SK-N-SH (cell line): ENCODE data around the gene PFKFB2. TPM values are rescaled to one million over a fixed set of nuclear protein-coding genes. Genes with fewer than 3 reads are reported as not detected.

Source experiments
- CTCF ChIA-PET: fragments of 300-600, 350-600 bp; formaldehyde crosslinking; extraction: SDS; loops from one replicate; lab custom pipeline; 2021; lab: Yijun Ruan, JAX
- POLR2A ChIA-PET: fragments of 350-600 bp; sonication (Branson Sonifier 250); formaldehyde crosslinking; extraction: SDS; loops from one replicate; lab custom pipeline; 2020; ENCODE audit warnings: antibody characterized with exemption, inconsistent platforms; lab: Yijun Ruan, JAX
- DNase-seq: peaks from one replicate; pipeline ENCODE4 v3.0.0; 2012
- H2AFZ ChIP-seq: fragments of 200-600 bp; sonication (generic); 2 replicates; pipeline ENCODE4 v1.8.1; 2016; ENCODE audit warnings: antibody characterized with exemption, mild to moderate bottlenecking, low read depth
- H3F3A ChIP-seq: fragments of 200-600 bp; sonication (generic); replicated peaks from 2 replicates; pipeline ENCODE3; 2016; ENCODE audit warnings: antibody characterized with exemption, mild to moderate bottlenecking; ENCODE audit not compliant: insufficient read depth
- H3K27ac ChIP-seq, 2 experiments: fragments of 200-500 bp in 1 of 2; fragments of 200-600 bp in 1 of 2; sonication (Bioruptor generic) in 1 of 2; sonication (generic), shearing (Covaris generic) in 1 of 2; 2 replicates each; pipeline versions ENCODE4 v1.5.1 to v1.6.1; 2014 to 2016; ENCODE audit warnings: low read depth in 2 of 2, inconsistent platforms in 1 of 2, low read length in 1 of 2, mild to moderate bottlenecking in 1 of 2, mixed read lengths in 1 of 2
- H3K27me3 ChIP-seq: fragments of 200-600 bp; sonication (generic), shearing (Covaris generic); 2 replicates; pipeline ENCODE4 v1.6.1; 2016; ENCODE audit warnings: mixed run types; ENCODE audit not compliant: insufficient read depth
- H3K36me3 ChIP-seq, 2 experiments: fragments of 200-500 bp in 1 of 2; fragments of 200-600 bp in 1 of 2; sonication (Bioruptor generic) in 1 of 2; sonication (generic) in 1 of 2; replicated peaks in 1 of 2; 2 replicates each; pipeline versions ENCODE3 to v1.5.1; 2014 to 2016; ENCODE audit warnings: low read length in 1 of 2, mild to moderate bottlenecking in 1 of 2; ENCODE audit not compliant: insufficient read depth in 2 of 2, control insufficient read depth in 1 of 2
- H3K4me1 ChIP-seq, 2 experiments: fragments of 200-500 bp in 1 of 2; fragments of 200-600 bp in 1 of 2; sonication (Bioruptor generic) in 1 of 2; sonication (generic), shearing (Covaris generic) in 1 of 2; 2 replicates each; pipeline versions ENCODE4 v1.5.1 to v1.6.1; 2014 to 2016; ENCODE audit warnings: low read depth in 1 of 2, low read length in 1 of 2, mixed run types in 1 of 2; ENCODE audit not compliant: insufficient read depth in 2 of 2, control insufficient read depth in 1 of 2
- H3K4me2 ChIP-seq: fragments of 200-600 bp; sonication (generic), shearing (Covaris generic); 2 replicates; pipeline ENCODE4 v1.6.1; 2017; ENCODE audit warnings: mixed run types
- H3K4me3 ChIP-seq, 2 experiments: fragments of 200-500 bp in 1 of 2; fragments of 200-600 bp in 1 of 2; sonication (Bioruptor generic) in 1 of 2; sonication (generic), shearing (Covaris generic) in 1 of 2; 2 replicates each; pipeline versions ENCODE4 v1.5.1 to v1.8.1; 2014 to 2016; ENCODE audit warnings: low read depth in 2 of 2, inconsistent platforms in 1 of 2, low read length in 1 of 2, mild to moderate bottlenecking in 1 of 2, mixed read lengths in 1 of 2, moderate library complexity in 1 of 2
- H3K79me2 ChIP-seq: fragments of 200-600 bp; sonication (generic); 2 replicates; pipeline ENCODE4 v1.8.1; 2017; ENCODE audit warnings: mild to moderate bottlenecking; ENCODE audit not compliant: insufficient read depth
- H3K9ac ChIP-seq: fragments of 200-600 bp; sonication (generic); 2 replicates; pipeline ENCODE4 v1.6.1; 2017; ENCODE audit warnings: mixed run types
- H3K9me2 ChIP-seq: fragments of 200-600 bp; sonication (generic); 2 replicates; pipeline ENCODE4 v1.6.1; 2017; ENCODE audit warnings: mixed run types
- H3K9me3 ChIP-seq: fragments of 200-600 bp; sonication (generic); 2 replicates; pipeline ENCODE4 v1.6.1; 2017; ENCODE audit warnings: mixed run types, mild to moderate bottlenecking, moderate library complexity
- H4K20me1 ChIP-seq: fragments of 200-600 bp; sonication (generic); 2 replicates; pipeline ENCODE4 v1.6.1; 2017; ENCODE audit warnings: mild to moderate bottlenecking, mixed run types; ENCODE audit not compliant: insufficient read depth
- CTCF ChIP-seq: fragments of 200-600 bp; sonication (generic); IDR thresholded peaks from 2 replicates; pipeline ENCODE4 v1.6.1; 2017; ENCODE audit warnings: antibody characterized with exemption, mild to moderate bottlenecking, moderate library complexity
- IRF3 ChIP-seq: fragments of 150-350 bp; IDR thresholded peaks from 2 replicates; pipeline ENCODE4 v1.6.1; 2016; ENCODE audit warnings: mild to moderate bottlenecking, low read depth, low read length
- MEF2A ChIP-seq: IDR thresholded peaks from 2 replicates; pipeline ENCODE4 v1.4.0; 2012; ENCODE audit warnings: low read depth, borderline replicate concordance
- MXI1 ChIP-seq: IDR thresholded peaks from 2 replicates; pipeline ENCODE4 v1.6.1; 2012; ENCODE audit warnings: mild to moderate bottlenecking, low read depth, low read length, improper control_type of control experiment
- NFIC ChIP-seq: IDR thresholded peaks from 2 replicates; pipeline ENCODE4 v1.4.0; 2012; ENCODE audit warnings: borderline replicate concordance
- PBX3 ChIP-seq: IDR thresholded peaks from 2 replicates; pipeline ENCODE4; 2012
- RAD21 ChIP-seq: IDR thresholded peaks from 2 replicates; pipeline ENCODE4 v1.6.1; 2012; ENCODE audit warnings: mild to moderate bottlenecking, low read length
- RCOR1 ChIP-seq: fragments of 150-350 bp; IDR thresholded peaks from 2 replicates; pipeline ENCODE4 v1.6.1; 2017; ENCODE audit warnings: antibody characterized with exemption, low read length
- REST ChIP-seq: IDR thresholded peaks from 2 replicates; pipeline ENCODE4 v1.6.1; 2012; ENCODE audit warnings: mild to moderate bottlenecking, low read depth, low read length, moderate library complexity
- TAF1 ChIP-seq: IDR thresholded peaks from 2 replicates; pipeline ENCODE4 v1.6.1; 2012; ENCODE audit warnings: low read depth, mild to moderate bottlenecking, low read length, moderate library complexity, borderline replicate concordance
- TCF12 ChIP-seq: IDR thresholded peaks from 2 replicates; pipeline ENCODE4 v1.4.0; 2012
- TEAD4 ChIP-seq: IDR thresholded peaks from 2 replicates; pipeline ENCODE4 v1.4.0; 2012; ENCODE audit warnings: mild to moderate bottlenecking, borderline replicate concordance; ENCODE audit not compliant: insufficient read depth
- YY1 ChIP-seq: IDR thresholded peaks from 2 replicates; pipeline ENCODE4 v1.4.0; 2012; ENCODE audit warnings: low read depth, mild to moderate bottlenecking
- WGBS: methylation state at CpG from one replicate; pipeline ENCODE4 v1.1.6; 2017; ENCODE audit warnings: low lambda C conversion rate; 5-methylcytosine and 5-hydroxymethylcytosine counted together
- polyA plus RNA-seq, 3 experiments: library from polyadenylated mRNA; depleted of rRNA; stranded (reverse); fragments of >200 nt; gene quantifications; 2 replicates each; pipeline ENCODE4 v1.2.3, GENCODE V29; 2012

PFKFB2 gene
- polyA plus RNA-seq, 1 of the 3 experiments (the other 2 are of a cell fraction) = 1.8 TPM

- no peak for TF ChIP-seq PBX3
- TF ChIP-seq TAF1 = no peak
- no peak for TF ChIP-seq CTCF
- TF ChIP-seq, all 33 proteins: peak for 0
Observed at GRCh38 chr1:207070811-207071210, 17.7 kb downstream of the PFKFB2 start (continued).

GRCh38 chr1:207071426-207071825 lies 18.4 kb downstream of the PFKFB2 start:
- no peaks in the 10 kb centered on the region for H3K9me2 ChIP-seq
- H3K4me3 ChIP-seq = no peak overlapping the region
- WGBS = 94% methylated on average over 6 of the region's 6 CpGs
- TF ChIP-seq MEF2A (no peak), RAD21 (no peak), IRF3 (no peak), YY1 (no peak), TCF12 (no peak), REST (no peak), TEAD4 (no peak), MXI1 (no peak), NFIC (no peak), RCOR1 (no peak)
- no peaks in the 10 kb centered on the region for H4K20me1 ChIP-seq
- no peak overlapping the region for H3K9ac ChIP-seq
- H3K27me3 ChIP-seq = no peaks in the 10 kb centered on the region
- H3K4me2 ChIP-seq = no peak overlapping the region
- no peaks in the 10 kb centered on the region for H3K9me3 ChIP-seq
- no peak overlapping the region for H3K27ac ChIP-seq
- peaks cover 10 to 23% of the 10 kb centered on the region in 2 experiments for H3K36me3 ChIP-seq
- no peaks in the 10 kb centered on the region for H3F3A ChIP-seq
- ChIA-PET POLR2A (interaction anchor here (1.2 kb wide), 1 partner anchor 19 kb away, joined by 5 read pairs; the partner anchor contains the start of gene PFKFB2), CTCF (interaction anchor here (0.9 to 1.5 kb wide), 4 partner anchors 11 to 67 kb away, joined by 3 to 5 read pairs (median 3); no protein-coding TSS in a partner anchor)
- no peaks in the 10 kb centered on the region for H3K79me2 ChIP-seq
- no peaks in the 10 kb centered on the region for H3K4me1 ChIP-seq
- no peak overlapping the region for H2AFZ ChIP-seq
- no peak for DNase-seq
